Esophagus squamous epithelium (tissue), 4 donors: Measurements from ENCODE around the gene KRTAP13-2.

ENCODE experiments used
- CTCF ChIP-seq, 6 experiments: fragments of 450-650 bp in 4 of 6; fragments of 200-600 bp in 2 of 6; sonication (generic) in 2 of 6; IDR thresholded peaks; one replicate each; pipeline ENCODE4 v1.5.1; 2016 to 2019; ENCODE audit warnings: antibody characterized with exemption in 6 of 6, mild to moderate bottlenecking in 4 of 6, moderate library complexity in 4 of 6
- POLR2A ChIP-seq, 4 donors: fragments of 450-650 bp; IDR thresholded peaks; one replicate each; pipeline ENCODE4 v1.6.1; 2017; ENCODE audit warnings: antibody characterized with exemption in 4 of 4, mild to moderate bottlenecking in 4 of 4, moderate library complexity in 3 of 4

GRCh38 chr21:30382201-30382600 is 10.1 kb upstream of the KRTAP13-2 start:
- TF ChIP-seq CTCF (IDR thresholded peaks at IDR 0.05), result no peak
- no peak for TF ChIP-seq POLR2A (IDR thresholded peaks at IDR 0.05)
